SIG-M5 treated with dmso at 0.1 percent for 504 hours (cell line): ENCODE results near the gene PTX4.
"Not testable (repeated sequence)": the region's sequence is repeated elsewhere in the genome, so short reads cannot be mapped to it uniquely, and the experiment has no call there.

Experiments
- DNase-seq: peaks from one replicate; lab custom pipeline; 2025; ENCODE audit not compliant: unreplicated experiment; lab: John Stamatoyannopoulos, UW

Gene PTX4

DNA sequence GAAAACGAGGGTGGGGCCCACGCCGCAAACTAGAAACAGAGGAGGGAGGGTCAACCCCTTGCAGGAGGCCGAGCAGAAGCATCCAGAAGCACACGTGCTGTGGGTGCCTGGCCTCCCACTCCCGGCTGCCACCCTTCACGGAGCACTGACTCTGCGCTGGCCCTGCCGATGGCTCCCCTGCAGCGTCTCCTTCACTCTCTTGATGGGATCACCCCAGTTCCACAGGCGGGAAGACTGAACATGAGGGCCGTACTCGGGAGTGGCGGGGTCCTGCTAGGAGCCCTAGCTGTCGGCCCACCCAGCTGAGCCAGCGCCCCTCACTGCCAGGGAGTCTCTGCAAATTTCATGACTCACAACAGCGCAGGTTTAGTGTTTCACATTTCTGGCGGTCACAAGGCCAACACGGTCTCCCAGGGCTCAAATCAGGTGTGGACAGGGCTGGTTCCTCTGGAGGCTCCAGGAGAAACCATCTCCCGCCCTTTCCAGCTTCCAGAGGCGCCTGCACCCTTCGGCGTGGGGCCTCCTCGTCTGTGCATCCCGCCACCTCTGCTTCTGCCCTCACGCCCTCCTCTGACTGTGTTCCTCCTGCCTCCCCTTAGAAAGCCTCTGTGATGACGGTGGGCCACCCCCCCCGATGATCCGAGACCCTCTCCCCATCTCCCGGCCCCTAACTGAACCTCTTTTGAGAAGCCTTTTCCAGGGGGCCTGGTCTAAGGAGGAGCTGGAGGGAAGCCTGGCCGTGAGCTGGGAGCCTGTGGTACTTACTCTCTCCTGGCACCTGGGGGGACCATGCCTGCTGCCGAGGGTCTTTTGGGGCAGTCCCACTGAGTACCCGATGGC is 2.0 kb downstream of the PTX4 start:
- DNase-seq: no peak

DNA sequence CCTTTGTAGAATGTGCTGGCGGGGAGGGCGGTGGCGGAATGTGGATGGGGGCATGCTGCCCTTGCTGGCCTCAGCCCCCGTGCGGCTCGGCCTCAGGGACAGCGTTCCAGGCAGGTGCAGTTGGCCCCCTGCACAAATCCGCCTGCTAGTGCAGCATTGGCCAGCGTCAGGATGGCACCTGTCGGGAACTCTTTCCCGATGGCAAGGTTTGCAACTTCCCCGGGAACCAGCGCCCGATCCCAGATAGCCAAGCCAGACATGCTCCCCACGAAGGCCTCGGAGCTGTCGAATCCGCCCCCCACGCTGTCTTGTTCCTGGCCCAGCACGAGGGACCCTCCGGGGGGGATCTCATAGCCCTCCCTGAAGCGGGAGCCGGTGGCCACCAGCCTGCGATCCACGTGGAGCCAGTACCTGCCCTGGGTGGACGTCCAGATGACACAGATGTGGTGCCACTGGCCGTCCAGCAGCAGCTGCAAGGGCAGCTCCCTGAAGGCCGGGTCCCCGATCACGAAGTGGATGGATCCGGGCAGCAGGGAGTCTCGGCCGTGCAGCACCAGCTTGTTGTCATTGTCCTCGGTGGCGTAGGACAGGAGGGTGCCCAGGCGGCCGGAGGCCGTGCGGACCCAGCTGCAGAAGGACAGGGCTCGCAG is 2.8 kb downstream of the PTX4 start:
- no peak for DNase-seq

DNA sequence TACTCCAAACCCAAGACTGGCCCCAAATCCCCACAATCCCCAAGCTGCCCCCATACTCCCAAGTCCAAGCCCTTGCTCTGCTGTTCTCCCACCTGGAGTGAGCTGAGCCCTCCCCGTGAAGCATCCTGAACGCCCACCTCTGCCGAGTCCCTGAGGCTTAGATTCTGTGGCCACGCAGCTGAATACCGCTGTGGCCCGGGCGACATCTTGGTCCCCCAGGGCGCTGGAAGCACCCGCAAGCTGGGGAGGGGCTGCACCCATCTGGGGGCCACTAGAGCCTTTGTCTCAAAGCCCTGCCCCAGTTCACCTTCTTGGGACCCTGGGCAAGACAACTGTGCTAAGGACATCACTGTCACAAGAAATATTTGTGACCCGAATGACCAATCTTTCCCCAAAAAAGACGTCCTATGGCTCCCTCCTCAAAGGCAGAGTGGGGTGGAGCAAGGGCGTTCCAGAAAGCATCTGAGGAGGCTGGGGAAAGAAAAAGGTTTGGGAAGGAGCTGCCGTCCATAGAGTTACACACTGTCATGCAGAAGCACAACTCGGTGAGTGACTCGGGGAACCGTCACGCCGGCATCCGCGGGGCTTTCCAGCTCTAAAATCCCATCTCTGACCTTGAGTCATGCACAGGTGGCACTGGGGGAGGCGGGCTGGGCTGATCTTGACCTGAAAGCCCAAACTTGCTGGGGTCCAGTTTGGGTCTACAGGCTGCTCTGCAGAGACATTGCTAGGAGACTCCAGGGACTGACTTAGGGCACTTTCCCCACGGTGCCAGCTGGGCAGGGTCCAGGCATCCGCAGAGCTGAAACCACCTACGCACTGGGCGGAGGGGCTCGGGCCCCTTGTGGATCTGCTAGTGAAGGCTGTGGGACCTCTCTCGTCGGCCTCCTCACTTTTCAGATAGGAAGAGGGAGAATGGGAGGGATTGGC is 6.6 kb downstream of the PTX4 start:
- no peak for DNase-seq

DNA sequence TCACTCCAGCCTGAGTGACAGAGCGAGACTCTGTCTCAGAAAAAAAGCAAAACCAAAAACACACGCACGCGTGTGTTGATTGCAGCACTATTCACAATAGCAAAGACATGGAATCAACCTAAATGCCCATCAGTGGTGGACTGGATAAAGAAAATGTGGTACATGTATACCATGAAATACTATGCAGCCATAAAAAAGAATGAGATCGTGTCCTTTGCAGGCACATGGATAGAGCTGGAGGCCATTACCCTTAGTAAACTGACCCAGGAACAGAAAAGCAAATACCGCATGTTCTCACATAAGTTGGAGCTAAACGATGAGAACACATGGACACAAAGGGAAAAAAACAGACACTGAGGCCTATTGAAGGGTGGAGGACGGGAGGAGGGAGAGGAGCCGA is 9.8 kb downstream of the PTX4 start:
- not testable (repeated sequence) for DNase-seq

DNA sequence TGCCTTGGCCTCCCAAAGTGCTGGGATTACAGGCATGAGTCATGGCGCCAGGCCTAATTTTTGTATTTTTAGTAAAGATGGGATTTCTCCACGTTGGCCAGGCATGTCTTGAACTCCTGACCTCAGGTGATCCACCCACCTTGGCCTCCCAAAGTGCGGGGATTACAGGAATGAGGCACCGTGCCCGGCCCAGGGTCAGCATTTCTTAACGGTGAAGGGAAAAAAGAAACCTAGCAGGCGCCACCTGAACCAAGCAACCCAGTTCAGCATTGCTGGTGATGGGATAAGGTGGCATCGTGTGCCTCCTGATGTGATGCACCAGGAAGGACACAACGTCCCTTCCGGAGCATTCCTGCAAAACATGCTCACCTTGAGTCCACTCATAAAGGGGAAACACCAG is 11.7 kb downstream of the PTX4 start:
- no peak for DNase-seq

DNA sequence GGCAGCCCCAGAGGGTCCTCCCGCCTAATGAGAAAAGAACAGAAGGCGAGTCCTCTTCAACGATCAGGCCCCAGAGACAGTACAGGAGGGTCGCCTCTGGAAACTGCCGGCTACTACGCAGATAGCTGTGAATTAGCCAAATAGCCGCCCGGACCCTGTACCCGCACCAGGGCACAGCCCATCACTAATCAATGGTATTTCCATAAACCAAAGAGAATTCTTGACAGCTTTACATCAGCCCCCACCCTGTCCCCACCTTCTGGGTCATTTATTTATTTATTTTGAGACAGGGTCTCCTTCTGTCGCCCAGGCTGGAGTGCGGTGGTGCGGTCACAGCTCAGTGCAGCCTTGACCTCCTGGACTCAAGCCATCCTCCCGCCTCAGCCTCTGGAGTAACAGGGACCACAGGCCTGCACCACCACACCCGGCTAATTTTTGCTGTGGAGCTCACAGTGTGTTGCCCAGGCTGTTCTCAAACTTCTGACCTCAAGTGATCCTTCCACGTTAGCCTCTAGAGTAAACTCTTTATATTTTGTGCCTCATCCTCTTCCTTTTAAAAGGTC is 13.1 kb downstream of the PTX4 start:
- no peak for DNase-seq

DNA sequence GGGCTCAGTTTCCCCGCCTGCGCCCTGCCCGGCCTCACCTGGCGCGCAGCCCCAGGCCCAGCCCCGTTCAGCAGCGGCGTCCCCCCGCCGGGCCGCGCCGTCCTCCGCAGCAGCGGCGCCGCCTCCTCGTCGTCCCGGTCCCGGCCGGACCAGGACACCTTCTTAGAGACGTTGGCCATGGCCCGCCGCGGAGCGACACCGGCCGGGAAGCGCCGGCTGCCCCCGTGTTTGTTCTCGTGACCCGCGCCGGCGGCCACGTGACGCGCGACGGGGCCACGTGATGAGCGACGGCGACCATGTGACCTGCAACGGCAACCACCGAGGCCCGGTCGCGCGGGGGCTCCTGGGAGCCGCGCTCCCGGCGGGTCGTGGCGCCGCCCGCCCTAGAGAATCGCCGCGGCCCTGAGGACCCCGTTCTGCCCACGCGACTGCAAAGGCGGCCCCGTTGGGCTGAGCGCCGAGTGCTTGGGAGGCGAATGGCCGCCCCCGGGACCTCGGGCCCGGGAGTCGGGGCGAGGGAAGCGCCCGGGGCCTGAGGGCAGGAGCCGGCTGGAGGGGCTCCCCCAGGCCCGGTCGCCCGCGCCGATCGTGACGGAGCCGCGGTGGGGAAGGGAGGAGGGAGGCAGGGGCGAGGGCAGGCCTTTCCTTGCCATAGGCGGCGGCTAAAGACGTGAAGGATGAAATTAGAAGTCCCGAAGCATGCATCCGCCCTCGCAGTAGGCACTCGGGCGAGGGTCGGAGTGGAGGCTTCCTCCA is 13.8 kb downstream of the PTX4 start, which contains the start of gene CLCN7:
TSS of gene CLCN7 (minus strand) at position 233 of the 756 bp plus-strand sequence. CDS start at position 179, 54 bp downstream.
- DNase-seq: peak; percentile 66

DNA sequence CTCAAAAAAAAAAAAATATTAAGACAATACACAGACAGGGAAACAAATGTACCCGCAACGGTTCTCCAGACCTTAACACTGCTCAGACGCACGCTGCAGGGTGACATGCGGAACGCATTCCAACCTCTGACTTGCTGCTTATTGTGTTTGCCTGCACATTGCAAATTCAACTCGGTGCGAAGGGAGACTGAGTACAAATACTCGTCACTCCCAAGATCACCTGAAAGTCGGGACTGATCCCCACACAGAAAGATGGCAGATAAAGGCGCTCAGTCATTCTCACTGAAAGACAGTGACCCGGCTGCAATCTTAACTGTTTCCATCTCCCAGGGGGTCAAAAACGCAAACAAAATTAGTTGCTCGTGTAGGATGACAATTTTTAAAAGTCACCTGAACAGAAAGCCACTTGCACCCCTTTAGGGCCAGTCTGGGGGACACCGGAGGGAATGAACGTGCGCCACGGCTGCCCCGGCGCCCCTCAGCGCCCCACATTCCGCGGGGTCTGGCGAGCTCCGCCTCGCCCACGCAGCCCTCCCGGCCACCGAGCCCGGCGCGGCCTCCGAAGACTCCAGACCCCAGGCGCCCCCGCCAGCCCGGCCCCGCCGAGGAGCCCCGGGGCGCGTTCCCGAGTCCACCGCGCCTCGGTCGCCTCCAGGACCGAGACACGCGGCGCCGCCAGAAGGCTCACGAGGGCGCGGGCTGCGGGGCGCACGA is 14.5 kb downstream of the PTX4 start:
- DNase-seq: no peak

DNA sequence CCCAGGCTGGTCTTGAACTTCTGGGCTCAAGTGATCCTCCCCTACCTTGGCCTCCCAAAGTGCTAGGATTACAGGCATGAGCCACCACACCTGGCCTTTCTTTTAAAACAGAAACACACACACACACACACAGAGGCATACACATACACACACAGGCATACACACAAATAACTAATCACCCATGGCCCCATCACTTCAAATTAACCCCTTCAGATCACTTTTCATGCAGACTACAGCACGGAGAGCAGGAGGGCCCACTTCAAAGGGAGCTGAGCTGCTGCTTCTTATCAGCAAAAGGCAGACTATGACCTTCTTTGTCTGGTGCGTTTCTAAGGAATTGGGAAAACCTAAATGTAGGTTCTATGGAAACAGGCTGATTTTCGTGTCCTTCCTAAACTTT is 15.8 kb downstream of the PTX4 start:
- no peak for DNase-seq

DNA sequence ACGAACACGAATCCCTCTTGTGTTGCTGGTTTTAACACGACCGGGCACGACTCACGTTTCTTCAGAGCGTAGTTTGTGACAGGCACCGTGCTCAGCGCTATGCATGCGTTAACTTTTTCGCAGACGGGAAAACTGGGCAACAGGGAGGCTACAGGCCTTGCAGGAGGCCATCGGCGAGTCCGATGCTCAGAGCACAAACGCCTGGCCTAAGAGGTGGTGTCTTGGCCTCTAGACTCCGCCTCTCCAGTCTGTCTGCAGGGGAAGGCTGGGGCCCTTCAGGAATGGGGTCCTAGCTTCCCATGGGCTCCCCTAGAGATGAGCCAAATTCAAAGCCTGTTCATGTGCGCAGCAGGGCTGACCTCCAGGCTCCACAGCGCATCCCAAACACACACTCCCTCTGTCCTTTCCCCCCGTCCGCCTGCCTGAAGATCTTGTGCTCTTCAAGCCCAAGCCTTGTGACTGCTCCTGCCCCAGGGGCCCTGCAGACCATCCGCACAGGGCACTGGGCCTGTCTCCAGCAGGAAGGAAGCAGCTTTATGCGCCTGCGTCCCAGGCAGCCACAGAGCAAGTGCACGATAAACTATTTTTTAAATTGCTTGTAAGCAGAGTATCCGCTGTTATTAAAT is 17.1 kb downstream of the PTX4 start:
- peak; percentile 66 for DNase-seq

DNA sequence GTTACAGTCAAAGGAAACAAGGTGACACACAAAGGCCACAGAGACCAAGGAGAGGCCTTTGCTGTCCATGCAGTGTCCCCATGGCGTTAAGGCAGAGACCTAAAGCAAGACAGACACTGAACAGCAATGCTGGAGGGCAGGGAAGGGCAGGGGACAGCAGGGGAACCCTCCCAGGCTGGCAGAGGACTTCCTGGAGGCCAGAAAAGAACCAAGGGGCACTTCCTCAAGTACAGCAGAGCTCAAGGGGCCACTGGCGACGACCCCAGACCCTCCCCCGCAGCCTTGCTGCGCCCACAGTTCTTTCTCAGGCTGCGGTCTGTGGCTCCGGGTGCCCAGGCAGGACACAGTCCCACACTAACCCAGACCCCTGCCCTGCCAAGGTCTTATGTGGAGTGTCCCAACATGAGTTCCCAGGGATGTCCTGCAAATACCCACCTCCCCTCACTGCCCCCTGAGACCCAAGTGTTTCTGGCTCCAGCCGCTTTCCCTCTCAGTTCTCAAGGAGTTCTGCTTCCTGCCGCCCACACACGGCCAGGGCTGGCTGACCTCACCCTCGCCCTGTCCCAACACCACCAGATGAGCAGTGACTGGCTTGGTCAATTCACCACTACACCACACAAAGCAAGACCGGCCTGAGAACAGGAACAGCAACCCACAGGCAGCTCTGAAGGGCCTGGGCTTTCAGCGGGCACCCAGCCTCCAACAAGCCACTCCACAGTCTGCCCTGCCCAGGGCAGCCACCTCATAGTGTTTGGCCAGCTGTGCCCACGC is 18.1 kb downstream of the PTX4 start:
- DNase-seq: peak; percentile 65

DNA sequence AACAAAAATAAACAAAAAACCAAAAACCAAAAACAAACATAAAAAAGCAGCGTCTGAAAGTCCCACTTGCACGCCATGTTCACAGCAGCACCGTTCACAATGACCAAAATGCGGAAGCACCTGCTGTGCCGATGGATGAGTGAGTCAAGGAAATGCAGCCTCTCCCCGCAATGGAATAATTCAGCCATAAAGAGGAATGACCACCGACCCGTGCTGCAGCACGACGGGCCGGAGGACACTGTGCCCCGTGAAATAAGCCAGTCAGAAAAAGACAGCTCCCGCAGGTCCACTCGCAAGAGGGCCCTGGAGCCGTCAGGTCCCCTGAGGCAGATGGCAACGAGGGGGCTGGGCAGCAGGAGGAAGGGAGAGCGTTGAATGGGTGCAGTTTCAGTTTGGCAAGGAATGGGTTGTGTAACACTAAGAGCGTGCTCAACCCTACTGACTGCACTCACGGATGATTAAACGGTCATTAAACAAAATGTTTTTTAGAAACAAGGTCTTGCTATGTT is 19.0 kb downstream of the PTX4 start:
- DNase-seq: peak; percentile 88

DNA sequence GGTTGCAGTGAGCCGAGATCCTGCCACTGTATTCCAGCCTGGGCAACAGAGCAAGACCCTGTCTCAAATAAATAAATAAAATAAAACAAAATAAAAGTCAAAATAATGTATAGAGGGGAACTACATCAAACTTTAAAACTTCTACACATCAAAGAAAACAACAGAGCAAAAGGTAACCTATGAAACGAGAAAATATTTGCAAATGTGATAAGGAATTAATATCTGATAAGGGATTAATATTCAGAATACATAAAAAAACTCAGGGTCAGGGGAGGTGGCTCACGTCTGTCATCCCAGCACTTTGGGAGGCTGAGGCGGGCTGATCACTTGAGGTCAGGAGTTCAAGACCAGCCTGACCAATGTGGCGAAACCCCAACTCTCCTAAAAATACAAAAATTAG is 19.6 kb downstream of the PTX4 start:
- DNase-seq: not testable (repeated sequence)

DNA sequence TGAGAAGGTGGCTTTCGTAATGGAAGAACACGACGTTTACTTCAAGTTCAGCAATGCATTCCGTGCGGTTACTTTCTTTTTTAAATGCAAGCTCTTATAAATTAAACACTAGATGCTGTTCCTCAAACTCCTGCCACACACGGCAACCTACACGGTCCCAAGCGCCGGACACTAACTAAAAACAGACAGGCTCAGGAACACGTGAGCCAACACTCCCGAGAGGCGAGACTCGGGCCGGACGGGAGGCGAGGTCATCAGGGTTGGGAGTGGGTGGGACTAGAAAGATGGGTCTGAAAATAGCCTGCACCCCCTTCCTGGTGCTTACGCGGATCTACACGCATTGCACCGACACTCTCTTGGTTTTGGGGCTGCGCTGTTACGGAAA is 20.3 kb downstream of the PTX4 start:
- no peak for DNase-seq

DNA sequence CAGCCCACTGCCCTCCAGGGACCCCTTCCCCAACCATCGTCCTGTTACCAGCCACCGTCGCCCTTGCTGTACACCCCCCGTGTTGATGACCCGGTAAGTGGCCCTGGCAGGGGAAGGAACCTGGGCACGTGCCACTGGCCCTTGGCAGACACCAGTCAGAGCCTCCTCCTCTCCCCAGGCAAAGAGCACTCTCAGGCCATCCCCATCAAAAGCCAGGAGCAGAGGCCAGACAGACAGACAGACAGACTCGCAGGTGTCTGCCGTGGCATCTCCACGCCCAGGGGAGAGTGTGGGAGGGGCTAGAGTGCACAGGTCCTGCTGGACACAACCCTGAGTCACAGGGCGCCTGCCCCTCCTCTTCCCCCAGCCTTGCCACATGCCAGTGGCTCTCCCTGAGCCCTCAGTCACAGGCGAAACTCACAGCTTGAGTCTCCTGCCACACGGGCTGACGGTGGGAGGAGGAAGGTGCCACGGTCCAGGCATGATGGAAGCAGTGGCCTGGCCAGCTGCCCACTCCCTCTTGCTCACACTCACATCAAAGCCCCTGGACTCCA is 21.7 kb downstream of the PTX4 start:
- no peak for DNase-seq

DNA sequence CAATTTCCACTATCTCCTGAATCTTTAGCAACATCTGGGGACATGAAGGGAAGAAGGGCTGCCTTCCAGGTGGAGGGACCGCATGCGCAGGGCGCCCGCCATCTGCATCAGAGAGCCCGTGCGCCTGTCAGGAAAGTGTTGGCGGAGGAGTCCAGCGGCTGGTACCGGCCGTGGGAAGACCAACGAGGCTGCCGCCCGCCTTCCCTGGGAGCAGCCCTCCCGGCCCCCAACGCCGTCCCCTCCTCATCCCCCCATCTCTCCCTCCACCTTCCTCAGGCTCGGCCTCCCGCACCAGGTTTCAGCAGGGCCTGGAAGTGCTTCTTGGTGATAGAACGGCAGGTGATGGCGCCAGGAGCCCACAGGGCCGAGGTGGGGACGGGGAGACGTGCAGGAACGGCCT is 22.7 kb downstream of the PTX4 start:
- no peak for DNase-seq

DNA sequence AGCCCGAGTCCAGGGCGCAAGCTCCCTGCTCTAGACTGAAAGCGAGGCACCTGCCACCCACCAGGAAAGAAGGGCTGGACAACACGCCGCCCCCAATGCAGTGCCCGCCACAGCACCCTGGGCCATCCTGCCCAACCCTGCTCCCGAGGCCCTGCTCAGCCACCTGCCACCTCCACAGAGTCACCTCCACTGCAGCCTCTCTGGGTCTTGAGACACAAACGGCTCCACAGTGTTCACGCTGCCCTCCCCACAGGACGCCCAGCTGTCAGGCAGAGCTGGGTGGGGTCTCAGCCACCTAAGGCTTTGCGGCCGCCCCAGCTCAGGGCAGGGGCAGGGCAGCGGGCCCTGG is 23.2 kb downstream of the PTX4 start:
- DNase-seq: no peak

DNA sequence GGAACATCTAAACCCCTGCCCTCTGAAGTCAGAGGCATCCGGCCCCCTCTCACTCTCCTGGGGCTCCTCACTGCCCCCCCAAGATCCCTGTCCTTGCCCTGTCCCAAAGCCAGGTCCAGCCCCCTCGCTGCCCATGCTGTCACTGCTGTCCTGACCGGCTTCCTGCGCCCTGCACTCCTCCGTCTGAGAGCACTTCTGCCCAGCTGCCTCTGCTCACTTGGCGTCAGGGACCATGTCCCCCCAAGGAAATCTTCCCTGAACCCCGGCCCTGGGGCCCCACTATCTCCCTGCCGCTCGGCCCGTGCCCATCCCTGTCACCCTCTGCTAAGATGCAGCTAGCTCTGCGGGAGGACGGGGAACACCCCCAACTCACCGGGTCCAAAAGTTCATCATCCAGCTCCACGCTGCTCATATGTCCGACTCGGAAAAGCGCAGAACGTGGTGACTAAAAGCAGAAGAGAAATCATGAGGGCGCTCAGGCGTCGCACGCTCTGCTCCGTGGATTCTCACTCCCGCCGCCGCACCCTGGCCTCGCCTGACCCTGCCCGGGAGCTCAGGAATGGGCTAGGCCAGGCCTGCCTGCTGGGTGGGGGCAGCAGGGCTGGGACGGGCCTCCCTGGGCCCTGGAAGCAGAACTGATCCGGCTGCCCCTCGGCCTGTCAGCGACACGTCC is 23.7 kb downstream of the PTX4 start:
- no peak for DNase-seq
